AG04449 (cell line): ENCODE data around the gene VWDE.

Experiments used
- CTCF ChIA-PET: fragments of 350-600 bp; formaldehyde crosslinking; extraction: SDS; loops from one replicate; lab custom pipeline; 2021; ENCODE audit warnings: antibody characterized with exemption; lab: Yijun Ruan, JAX
- POLR2A ChIA-PET: fragments of 400-600, 350-600 bp; formaldehyde crosslinking; extraction: SDS; loops from one replicate; lab custom pipeline; 2020; ENCODE audit warnings: antibody characterized with exemption, inconsistent platforms; lab: Yijun Ruan, JAX
- DNase-seq: peaks from one replicate; pipeline ENCODE4 v3.0.0-alpha.2; 2010; ENCODE audit warnings: low read depth, low spot score
- H3K4me3 ChIP-seq: 2 replicates; pipeline ENCODE4 v1.5.1; 2011; ENCODE audit warnings: low read depth, mild to moderate bottlenecking, control low read depth, low read length
- CTCF ChIP-seq: IDR thresholded peaks from one replicate; pipeline ENCODE4 v1.5.1; 2011; ENCODE audit warnings: mild to moderate bottlenecking, moderate library complexity, low read length, control low read depth, inconsistent platforms; ENCODE audit not compliant: insufficient read depth; ENCODE audit errors: missing control alignments

VWDE gene

GRCh38 chr7:12423355-12423996 is 19.8 kb upstream of the VWDE start:
- no peak for DNase-seq
- no peak overlapping the region for H3K4me3 ChIP-seq
- POLR2A ChIA-PET, result no interaction called here
- TF ChIP-seq CTCF, result no peak
- CTCF ChIA-PET, result interaction anchor here (1.1 kb wide), 1 partner anchor 35 kb away, joined by 4 read pairs; no protein-coding TSS in a partner anchor

- CTCF ChIA-PET, result interaction anchor here (0.9 to 1.1 kb wide), 2 partner anchors 11 to 36 kb away, joined by 4 read pairs; no protein-coding TSS in a partner anchor
- DNase-seq, result no peak
- no peak overlapping the region for H3K4me3 ChIP-seq
- POLR2A ChIA-PET, result no interaction called here
- TF ChIP-seq CTCF, result no peak
These were observed 19.1 kb upstream of the VWDE start for GRCh38 chr7:12422554-12423320.

- no peak for TF ChIP-seq CTCF
- ChIA-PET POLR2A (no interaction called here), CTCF (no interaction called here)
These were observed 14.8 kb upstream of the VWDE start for GRCh38 chr7:12418452-12418851.

GRCh38 chr7:12415072-12415471 is 11.4 kb upstream of the VWDE start:
- CTCF ChIA-PET, result interaction anchor here (0.9 kb wide), 1 partner anchor 22 kb away, joined by 4 read pairs; no protein-coding TSS in a partner anchor
- DNase-seq, result no peak
- TF ChIP-seq CTCF, result no peak
- H3K4me3 ChIP-seq, result no peak overlapping the region
- POLR2A ChIA-PET, result no interaction called here

More at GRCh38 chr7:12418452-12418851, 14.8 kb upstream of the VWDE start:
- no peak overlapping the region for H3K4me3 ChIP-seq
- DNase-seq, result no peak

- TF ChIP-seq CTCF, result no peak
- no peak for DNase-seq
These were observed 8.7 kb upstream of the VWDE start for GRCh38 chr7:12412407-12412806.

GRCh38 chr7:12410523-12410922 is 6.9 kb upstream of the VWDE start:
- TF ChIP-seq CTCF, result no peak

More at GRCh38 chr7:12412407-12412806, 8.7 kb upstream of the VWDE start:
- CTCF ChIA-PET, result no interaction called here
- H3K4me3 ChIP-seq, result no peak overlapping the region
- POLR2A ChIA-PET, result no interaction called here

More at GRCh38 chr7:12410523-12410922, 6.9 kb upstream of the VWDE start:
- DNase-seq, result no peak
- H3K4me3 ChIP-seq, result no peak overlapping the region
- POLR2A ChIA-PET, result no interaction called here
- CTCF ChIA-PET, result no interaction called here
